Upper lobe of left lung (tissue), 4 donors: ENCODE measurements around the gene SYF2.

Experiments
- CTCF ChIP-seq, 6 experiments: fragments of 450-650 bp in 4 of 6; fragments of 200-600 bp in 2 of 6; sonication (generic) in 2 of 6; IDR thresholded peaks; one replicate each; pipeline ENCODE4 v1.5.1; 2016 to 2019; ENCODE audit warnings: antibody characterized with exemption in 6 of 6
- POLR2A ChIP-seq, 4 donors: fragments of 450-650 bp; IDR thresholded peaks; one replicate each; pipeline ENCODE4 v1.5.1; 2016 to 2017; ENCODE audit warnings: antibody characterized with exemption in 4 of 4, mild to moderate bottlenecking in 2 of 4

GRCh38 chr1:25239681-25240541 lies 7.6 kb upstream of the SYF2 start:
- TF ChIP-seq CTCF (IDR thresholded peaks at IDR 0.05) = peak; percentile 59 to 89 (median 78)
- peak in 3 of 4 donors; percentile 19 to 62 (median 53) for TF ChIP-seq POLR2A (IDR thresholded peaks at IDR 0.05)
